A549 treated with RU486 at 1 μM for 4 hours (cell line): ENCODE measurements around the gene TEF. TPM values are rescaled to one million over a fixed set of nuclear protein-coding genes. Genes with fewer than 3 reads are reported as not detected.

Experiments
- total RNA-seq: library from RNA; stranded (reverse); fragments of 200-300 nt; extraction: Qiagen RNA extraction; gene quantifications from 5 replicates; pipeline ENCODE4 v1.2.3, GENCODE V29; 2022; ENCODE audit warnings: low read depth

The TEF gene, protein sequence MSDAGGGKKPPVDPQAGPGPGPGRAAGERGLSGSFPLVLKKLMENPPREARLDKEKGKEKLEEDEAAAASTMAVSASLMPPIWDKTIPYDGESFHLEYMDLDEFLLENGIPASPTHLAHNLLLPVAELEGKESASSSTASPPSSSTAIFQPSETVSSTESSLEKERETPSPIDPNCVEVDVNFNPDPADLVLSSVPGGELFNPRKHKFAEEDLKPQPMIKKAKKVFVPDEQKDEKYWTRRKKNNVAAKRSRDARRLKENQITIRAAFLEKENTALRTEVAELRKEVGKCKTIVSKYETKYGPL
- 0.90 to 1.1 TPM (median 1.0 TPM) in 5 replicates for total RNA-seq

DNA sequence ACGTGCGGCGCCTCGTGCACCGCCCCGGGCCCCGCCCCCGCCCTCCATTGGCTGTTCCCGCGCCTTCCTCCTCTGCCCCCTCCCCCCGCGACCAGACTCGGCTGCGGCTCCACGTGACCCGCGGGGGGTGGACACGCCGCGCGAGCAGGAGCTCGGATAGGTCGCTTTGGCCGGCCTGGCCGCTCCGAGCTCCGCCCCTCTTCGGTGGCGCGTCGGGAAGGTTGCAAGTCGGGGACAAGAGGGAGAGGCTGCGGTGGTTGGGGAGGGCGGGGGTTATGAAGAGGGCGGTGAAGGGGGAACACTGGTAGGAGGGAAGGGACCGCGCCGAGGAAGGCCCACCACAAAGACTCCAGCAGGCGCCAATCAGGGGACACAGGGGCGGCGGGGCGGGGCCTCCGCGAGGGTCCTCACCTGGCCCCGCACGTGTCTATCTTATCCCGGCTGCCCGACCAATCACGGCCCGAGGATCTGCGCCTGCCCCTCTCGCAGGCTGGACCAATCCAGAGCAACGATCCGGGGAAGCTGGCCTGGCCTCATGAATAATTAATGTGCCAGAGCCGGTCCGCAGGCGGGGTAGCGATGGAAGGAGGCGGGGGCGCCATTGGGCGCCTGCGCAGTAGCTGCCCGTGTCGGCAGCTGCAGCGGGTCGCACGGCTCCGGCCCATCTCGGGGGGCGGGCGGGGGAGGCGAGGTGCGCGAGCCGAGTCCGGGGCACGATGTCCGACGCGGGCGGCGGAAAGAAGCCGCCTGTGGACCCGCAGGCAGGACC, at the start of gene TEF:
TSS of gene TEF (plus strand) at position 614 of the 769 bp plus-strand sequence. CDS start at position 717, 103 bp downstream.

DNA sequence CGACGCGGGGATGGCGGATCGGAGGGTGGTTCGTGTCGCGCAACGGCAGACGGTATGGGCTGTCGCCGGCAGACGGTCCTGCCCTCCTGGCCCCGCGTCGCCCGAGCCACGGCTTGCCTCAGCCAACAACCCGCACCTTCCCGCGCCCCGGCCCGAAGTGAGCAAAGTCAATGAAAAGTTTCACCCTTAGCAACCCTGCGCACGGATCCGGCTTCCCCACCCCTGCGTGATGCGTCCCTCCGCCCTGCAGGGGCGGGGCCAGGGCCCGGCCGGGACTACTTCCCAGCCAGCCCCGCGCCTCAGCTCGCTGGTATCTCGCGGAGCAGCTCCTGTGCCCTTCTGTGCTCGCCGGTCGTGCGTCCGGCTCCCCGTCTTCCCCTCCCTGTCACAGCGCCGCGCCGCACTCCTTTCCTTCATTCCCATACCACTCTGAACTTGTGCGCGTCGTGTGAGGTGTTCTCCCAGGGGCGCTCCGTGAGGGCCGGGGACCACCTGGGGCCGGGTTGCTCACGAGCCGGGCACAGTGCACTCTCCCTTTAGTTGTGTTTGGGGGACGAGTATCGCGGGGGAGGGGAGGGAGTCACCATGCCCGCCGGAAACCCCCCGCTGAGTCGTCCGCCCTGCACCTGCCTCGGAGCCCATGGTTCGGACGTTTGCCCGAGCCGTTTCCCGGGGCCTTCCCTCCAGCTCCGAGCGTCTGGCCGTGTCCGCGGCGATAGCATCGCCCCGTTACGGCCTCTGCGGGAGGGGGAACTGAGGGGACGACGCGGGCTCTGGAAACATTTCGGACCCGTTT, 65.1 kb downstream of the TEF start, which contains the start of gene TOB2:
TSS of gene TOB2 (minus strand) at position 163 of the 796 bp plus-strand sequence. CDS start 9,456 bp downstream, outside the sequence.

Other genes with a start within 250 kb of the TEF start
- 16.6 to 19.6 TPM (median 18.0 TPM) in 5 replicates for gene L3MBTL2, start 176.6 kb upstream of the TEF start, total RNA-seq
- not detected in 5 replicates for gene CHADL, start 141.0 kb upstream of the TEF start, total RNA-seq
- 74.9 to 99.7 TPM (median 94.1 TPM) in 5 replicates for gene RANGAP1, start 95.8 kb upstream of the TEF start, total RNA-seq
- 18.9 to 26.1 TPM (median 23.2 TPM) in 5 replicates for gene ZC3H7B, start 80.4 kb upstream of the TEF start, total RNA-seq
- 20.1 to 23.4 TPM (median 22.5 TPM) in 5 replicates for gene TOB2, start 64.9 kb downstream of the TEF start, total RNA-seq
- 64.1 to 87.8 TPM (median 66.1 TPM) in 5 replicates for gene PHF5A, start 86.8 kb downstream of the TEF start, total RNA-seq
- 42.4 to 48.5 TPM (median 44.6 TPM) in 5 replicates for gene ACO2, start 87.2 kb downstream of the TEF start, total RNA-seq
- gene POLR3H, start 162.5 kb downstream of the TEF start, total RNA-seq = 26.2 to 48.8 TPM (median 44.7 TPM) in 5 replicates
- 1.9 to 3.2 TPM (median 2.5 TPM) in 5 replicates for gene CSDC2, start 179.1 kb downstream of the TEF start, total RNA-seq
- 25.2 to 32.9 TPM (median 28.3 TPM) in 5 replicates for gene PMM1, start 207.9 kb downstream of the TEF start, total RNA-seq
- 14.7 to 18.0 TPM (median 16.1 TPM) in 5 replicates for gene DESI1, start 239.1 kb downstream of the TEF start, total RNA-seq
- gene XRCC6, start 239.4 kb downstream of the TEF start, total RNA-seq = 289 to 347 TPM (median 312 TPM) in 5 replicates